ENCODE results near the gene PITPNM3.
"Not testable (repeated sequence)": the region's sequence is repeated elsewhere in the genome, so short reads cannot be mapped to it uniquely, and the experiment has no call there.

Gene PITPNM3

DNA sequence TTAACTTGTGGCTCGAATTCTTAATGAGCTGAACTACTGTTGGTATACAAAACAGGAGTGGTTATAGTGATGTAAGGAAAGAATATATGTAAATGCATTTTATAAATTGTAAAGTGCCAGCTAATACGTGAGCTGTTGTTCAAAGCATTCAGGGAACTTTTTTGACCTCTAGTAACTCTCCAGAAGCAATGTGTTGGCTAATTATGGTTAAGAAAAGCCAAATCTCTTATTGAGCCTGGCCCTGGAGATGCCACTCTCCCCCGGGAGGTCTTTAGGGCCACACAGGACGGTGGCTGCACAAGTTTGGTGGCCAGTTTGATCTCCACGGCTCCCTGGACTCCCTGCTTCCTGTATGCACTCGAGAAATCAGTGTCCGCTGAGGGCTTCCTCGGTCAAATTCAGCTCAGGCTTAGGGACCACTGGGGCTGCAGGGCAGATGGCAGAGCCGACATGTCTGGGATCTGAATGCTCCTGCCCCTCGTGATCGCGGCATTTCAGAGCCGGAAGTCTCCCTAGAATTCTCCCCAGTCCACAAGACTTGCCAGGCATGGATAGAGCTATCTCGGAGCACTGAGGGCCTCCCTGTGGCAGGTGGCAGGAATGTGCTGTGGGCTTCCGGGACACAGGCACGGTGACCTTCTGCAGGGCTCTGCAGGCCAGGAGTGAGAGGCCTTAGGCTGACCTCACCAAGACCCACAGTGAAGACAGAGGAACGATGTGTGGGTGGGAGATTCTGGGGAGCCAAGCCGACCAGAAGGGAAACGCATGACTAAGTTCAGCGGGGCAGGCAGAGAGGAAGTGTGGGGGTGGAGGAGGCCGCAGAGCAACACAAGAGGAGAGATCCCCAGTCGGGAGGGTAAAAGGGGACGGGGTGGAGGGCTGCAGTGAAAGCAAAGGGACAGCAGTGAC lies 18.6 kb upstream of the PITPNM3 start:
- DNase-seq (ENCODE audit: low read depth), result no peak

DNA sequence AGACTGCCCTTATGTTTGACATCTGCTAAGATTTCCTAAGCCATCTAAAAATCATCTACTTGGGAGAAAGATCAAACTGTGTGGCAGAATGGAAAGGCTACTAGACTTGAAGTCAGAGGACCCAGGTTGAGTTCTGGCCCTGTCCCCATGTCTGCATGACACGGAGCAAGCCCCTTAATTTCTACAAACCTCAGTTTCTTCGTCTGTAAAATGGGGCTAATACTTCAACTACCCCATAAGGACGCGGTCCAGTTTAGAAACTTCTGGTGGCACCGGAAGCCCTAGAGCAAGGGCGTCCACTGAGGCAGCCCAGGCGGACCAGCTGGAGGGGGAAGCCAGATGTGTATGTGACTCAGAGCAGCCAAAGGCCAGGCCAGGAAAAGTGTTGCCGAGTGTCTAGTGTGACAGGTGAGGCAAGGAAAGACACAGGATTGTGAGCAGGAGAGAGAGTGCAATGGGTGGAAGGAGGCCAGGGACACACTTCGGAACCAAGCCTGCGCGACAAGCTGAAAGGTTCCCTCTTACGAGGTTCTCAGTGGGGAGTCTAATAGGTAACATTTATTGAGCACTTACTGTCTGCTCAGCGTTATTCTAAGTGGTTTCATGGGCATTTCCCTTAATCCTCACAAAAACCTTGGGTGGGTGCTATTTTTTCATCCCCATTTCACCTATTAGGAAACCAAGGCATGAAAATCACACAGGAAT lies 17.8 kb upstream of the PITPNM3 start:
- no peak for DNase-seq (ENCODE audit: low read depth)

GRCh38 chr17:6573495-6573894 lies 17.1 kb upstream of the PITPNM3 start:
- DNase-seq (ENCODE audit: low read depth), result not testable (repeated sequence)

GRCh38 chr17:6572972-6573370 lies 16.6 kb upstream of the PITPNM3 start:
- DNase-seq (ENCODE audit: low read depth), result no peak

DNA sequence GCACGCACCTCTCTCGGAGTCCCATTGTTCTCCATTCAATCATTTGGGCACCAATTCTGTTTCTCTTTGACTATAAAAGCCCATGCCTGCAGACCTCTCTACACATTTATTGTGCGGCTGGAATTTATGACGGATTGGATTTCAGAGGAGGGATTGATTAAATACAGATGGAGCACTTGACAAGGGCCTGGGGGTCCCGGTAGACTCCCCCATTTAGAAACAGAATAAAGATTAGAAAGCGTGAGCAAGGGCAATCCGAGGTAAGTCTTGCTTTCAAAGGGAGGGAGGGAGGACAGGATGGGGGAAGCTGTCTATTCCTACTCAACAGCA lies 15.1 kb upstream of the PITPNM3 start:
- no peak for DNase-seq (ENCODE audit: low read depth)

GRCh38 chr17:6570731-6571451 lies 14.5 kb upstream of the PITPNM3 start:
- no peak for DNase-seq (ENCODE audit: low read depth)

GRCh38 chr17:6569370-6570285 lies 13.3 kb upstream of the PITPNM3 start:
- DNase-seq (ENCODE audit: low read depth), result no peak

DNA sequence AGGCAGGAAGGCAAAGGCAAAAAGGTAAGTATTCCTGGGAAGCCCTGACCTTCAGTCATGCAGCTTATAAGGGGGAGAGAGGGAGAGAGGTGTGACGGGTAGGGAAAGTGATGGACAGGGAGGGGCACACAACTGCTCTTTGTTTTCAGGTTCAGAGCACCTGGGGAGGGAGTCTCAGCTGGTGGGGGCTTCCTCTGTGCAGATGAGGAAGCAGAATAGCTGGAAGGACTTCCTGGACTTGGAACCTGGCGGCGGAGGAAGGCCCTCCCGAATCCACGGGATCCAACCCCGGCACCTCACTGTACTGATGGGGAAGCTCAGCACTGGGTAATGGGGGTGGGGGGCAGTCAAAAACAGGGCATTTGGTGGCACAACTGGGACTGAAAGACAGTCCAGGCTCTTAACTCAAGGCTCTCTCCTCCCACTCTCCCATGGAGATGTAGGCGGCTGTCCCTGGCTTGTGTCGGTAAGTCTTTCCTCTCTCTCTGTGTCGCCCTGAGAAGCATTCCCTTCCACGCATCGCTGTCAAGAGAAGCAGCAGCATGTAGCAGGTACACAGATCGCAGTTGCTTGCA lies 11.9 kb upstream of the PITPNM3 start:
- DNase-seq (ENCODE audit: low read depth), result no peak

DNA sequence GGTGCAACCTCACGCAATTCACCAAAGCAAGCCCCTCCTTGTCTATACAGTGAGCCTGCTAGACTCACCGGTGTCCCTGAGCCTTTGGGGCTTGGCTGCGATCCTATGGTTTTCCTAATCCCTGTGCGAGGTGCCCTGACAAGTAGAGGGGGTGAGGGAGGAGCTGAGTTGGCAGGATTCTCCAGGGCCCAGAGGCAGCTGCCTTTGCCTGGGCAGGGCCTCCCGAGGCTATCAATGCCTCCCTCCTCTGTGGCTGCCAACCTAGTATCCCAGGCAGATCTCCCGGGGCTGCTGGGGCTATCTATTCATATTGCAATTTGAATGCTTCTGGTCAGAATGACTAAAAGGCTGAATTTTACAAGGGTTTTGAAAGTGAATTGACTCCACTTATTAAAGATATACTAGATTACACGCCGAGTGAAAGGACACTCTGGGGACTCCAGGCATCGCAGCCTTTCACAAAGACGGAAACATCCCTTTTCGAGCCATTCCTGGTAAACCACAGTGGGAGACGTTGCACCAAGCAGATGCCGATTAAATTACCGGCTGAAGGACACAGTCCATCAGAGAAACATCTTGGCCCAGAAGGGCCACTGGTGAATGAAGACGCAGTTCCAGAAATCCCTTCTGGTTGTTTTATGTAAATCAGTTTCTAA lies 11.3 kb upstream of the PITPNM3 start:
- DNase-seq (ENCODE audit: low read depth), result no peak

DNA sequence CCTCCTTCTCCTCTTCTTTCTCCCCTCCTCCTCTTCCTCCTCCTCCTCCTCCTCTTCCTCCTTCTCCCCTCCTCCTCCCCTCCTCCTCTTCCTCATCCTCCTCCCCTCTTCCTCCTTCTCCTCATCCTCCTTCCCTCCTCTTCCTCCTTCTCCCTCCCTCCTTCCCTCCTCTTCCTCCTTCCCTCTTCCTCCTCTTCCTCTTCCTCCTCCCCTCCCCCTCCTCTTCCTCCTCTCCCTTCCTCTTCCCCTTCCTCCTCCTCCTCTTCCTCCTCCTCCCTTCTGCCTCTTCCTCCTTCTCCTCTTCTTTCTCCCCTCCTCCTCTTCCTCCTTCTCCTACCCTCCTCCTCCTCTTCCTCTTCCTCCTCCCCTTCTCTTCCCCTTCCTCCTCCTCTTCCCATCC lies 5.1 kb upstream of the PITPNM3 start:
- DNase-seq (ENCODE audit: low read depth), result no peak

GRCh38 chr17:6560496-6560895 lies 4.1 kb upstream of the PITPNM3 start:
- DNase-seq (ENCODE audit: low read depth), result no peak

- no peak for DNase-seq (ENCODE audit: low read depth)
These were observed 3.4 kb upstream of the PITPNM3 start for GRCh38 chr17:6559753-6560215.

GRCh38 chr17:6558932-6559752 lies 2.8 kb upstream of the PITPNM3 start:
- DNase-seq (ENCODE audit: low read depth), result no peak

DNA sequence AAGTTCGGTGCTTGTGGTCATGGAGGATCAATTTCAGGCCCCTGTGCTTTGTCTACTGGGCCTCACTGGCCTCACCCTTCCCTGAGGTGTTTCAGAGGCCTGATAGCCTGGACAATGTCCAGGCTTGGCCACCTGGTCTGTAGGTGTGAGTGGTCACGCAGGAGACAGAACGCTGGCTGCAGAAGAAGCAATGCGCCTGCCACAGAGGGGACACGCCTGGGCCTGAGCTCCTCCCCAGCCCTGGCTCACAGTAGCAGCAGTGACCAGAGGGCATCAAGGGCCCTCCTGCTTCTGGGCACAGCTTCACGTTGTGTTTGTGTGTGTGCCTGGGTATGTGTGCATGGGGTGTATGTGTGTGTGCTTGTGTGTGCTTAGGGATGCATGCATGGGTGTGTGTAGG lies 1.9 kb upstream of the PITPNM3 start:
- no peak for DNase-seq (ENCODE audit: low read depth)

DNA sequence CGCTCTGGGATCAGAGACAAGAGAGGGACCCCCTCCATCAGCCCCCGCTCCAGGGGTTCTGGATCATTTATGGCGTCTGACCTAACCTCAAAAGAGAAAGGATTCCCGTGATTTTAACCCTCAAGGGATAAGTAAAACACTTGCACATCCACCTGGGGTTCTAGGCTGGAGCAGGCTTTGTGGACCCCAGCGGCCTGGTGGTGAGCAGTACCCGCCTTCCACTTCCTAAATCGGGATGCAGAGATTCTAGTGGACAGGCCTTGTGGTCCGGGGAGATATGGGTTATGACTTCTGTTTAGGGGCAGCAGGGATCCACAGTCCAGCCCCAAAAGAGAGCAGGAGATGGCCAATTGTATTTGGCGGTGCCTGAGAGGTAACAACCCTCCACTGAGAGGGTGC lies 684 bp upstream of the PITPNM3 start:
- DNase-seq (ENCODE audit: low read depth), result no peak

DNA sequence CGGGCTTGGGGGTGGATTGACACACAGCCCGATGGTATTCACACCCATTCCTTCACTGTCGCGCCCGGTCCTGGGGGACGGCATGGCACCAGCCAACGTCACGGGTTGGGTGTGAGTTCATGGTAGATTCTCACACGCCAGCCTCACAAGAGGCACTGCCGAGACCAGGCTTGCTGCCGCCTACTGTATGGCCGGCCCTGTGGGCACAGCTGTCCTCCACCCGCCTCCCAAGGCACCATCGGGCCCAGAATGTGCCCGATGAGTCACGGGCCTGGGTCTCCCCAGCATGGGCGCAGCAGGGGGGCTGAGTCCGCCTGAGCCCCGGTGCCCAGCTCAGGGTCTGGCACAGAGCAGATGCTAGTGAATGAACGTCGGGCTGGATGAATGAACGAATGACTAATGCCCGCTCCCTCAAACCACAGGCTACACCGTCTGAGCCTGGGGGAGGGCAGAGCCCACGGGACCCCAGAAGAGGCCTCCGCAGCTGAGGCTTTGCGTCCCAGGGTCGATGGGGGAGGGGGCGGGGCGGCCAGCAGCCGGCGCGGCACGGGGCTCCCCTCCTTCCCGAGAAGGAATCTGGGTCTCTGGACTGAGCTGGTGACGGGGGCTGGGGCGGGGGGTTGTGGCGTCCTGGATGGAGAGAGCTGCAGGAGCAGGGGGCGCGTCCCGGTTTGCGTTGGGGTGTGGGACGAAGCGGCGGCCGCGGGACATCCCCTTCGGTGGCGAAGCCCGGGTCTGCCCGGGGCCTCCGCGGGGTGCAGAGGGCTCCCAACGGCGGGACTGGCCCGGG lies 829 bp downstream of the PITPNM3 start:
- DNase-seq (ENCODE audit: low read depth), result no peak

- no peak for DNase-seq (ENCODE audit: low read depth)
These were observed 1.5 kb downstream of the PITPNM3 start for GRCh38 chr17:6554871-6555330.

DNA sequence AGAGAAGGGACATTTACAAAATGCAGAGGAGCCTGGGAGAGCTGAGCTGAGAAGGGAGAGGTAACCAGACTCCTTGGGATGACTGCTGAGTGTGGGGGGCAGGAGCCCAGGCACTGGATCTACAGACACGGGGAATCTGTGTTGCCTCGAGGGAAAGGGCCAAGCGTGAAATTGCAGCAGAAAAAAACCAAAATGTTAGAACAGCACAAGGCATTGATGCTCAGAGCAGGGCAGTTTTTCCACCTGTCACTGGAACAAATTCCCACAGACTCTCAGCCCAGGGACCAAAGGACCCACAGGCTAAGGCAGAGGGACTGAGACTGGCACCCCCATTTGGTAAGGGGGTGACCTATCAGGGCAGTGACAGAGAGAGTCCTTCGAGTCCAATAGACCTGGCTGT lies 2.0 kb downstream of the PITPNM3 start:
- DNase-seq (ENCODE audit: low read depth), result no peak
